ENCODE measurements around the gene NRTN.

- TF ChIP-seq EZH2phosphoT487 (IDR thresholded peaks at IDR 0.05; ENCODE audit: borderline replicate concordance, low read depth, low read length), result no peak
- TF ChIP-seq CTCF (conservative IDR thresholded peaks at IDR 0.05; ENCODE audit: low read length), result no peak
These were observed 16.8 kb downstream of the NRTN start for GRCh38 chr19:5821521-5822180.
